Measurements from ENCODE around the gene SHISA2. TPM values are rescaled to one million over a fixed set of nuclear protein-coding genes. Genes with fewer than 3 reads are reported as not detected.

Gene SHISA2
- total RNA-seq, 1 donor from 2014 or later = 26.3 TPM

DNA sequence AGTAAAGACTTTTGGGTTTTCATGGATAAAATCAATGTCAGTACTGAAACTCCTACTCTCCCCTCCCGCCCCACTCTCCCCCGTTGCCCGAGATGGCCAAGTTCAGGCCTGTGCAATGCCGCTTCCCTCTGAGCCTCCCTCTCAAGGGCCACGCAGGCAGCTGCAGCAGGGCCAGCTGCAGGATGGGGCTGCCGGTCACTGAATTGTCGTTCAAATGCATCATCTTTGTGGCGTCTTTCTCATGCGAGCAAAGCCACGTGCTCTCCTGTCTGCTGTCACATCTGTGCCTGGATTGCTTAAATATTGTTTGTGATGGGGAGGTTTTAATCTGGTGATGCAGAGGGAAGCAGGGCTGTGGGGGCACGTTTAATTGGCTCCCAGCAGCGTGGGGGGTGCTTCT lies 26.6 kb downstream of the SHISA2 start:
- Histone ChIP-seq H3K27me3 (no peaks in the 10 kb centered on the region), H3K9me3 (no peaks in the 10 kb centered on the region), H3K27ac (no peak overlapping the region), H3K4me1 (peaks cover 21% of the 10 kb centered on the region), H3K4me3 (no peak overlapping the region), H3K36me3 (no peaks in the 10 kb centered on the region)
- ATAC-seq (no peak), DNase-seq (no peak)
- TF ChIP-seq, protein P1, sequence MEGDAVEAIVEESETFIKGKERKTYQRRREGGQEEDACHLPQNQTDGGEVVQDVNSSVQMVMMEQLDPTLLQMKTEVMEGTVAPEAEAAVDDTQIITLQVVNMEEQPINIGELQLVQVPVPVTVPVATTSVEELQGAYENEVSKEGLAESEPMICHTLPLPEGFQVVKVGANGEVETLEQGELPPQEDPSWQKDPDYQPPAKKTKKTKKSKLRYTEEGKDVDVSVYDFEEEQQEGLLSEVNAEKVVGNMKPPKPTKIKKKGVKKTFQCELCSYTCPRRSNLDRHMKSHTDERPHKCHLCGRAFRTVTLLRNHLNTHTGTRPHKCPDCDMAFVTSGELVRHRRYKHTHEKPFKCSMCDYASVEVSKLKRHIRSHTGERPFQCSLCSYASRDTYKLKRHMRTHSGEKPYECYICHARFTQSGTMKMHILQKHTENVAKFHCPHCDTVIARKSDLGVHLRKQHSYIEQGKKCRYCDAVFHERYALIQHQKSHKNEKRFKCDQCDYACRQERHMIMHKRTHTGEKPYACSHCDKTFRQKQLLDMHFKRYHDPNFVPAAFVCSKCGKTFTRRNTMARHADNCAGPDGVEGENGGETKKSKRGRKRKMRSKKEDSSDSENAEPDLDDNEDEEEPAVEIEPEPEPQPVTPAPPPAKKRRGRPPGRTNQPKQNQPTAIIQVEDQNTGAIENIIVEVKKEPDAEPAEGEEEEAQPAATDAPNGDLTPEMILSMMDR (IDR thresholded peaks at IDR 0.05) = no peak
- intact Hi-C loops (cut with DNase I) = no loop called here

- peak overlapping the region; percentile 9 for H3K27ac ChIP-seq
Observed at GRCh38 chr13:26024558-26024957, 27.3 kb downstream of the SHISA2 start.

GRCh38 chr13:26022538-26023292 lies 29.1 kb downstream of the SHISA2 start:
- no peak overlapping the region for H3K4me3 ChIP-seq
- H3K9me3 ChIP-seq = no peaks in the 10 kb centered on the region
- no peaks in the 10 kb centered on the region for H3K36me3 ChIP-seq
- intact Hi-C loops (cut with DNase I) = no loop called here
- TF ChIP-seq, protein P1 (IDR thresholded peaks at IDR 0.05) = no peak
- H3K4me1 ChIP-seq = peaks cover 28% of the 10 kb centered on the region
- peak; percentile 87 for DNase-seq
- peak; percentile 83 for ATAC-seq
- no peak overlapping the region for H3K27ac ChIP-seq
- H3K27me3 ChIP-seq = no peaks in the 10 kb centered on the region

More at GRCh38 chr13:26024558-26024957, 27.3 kb downstream of the SHISA2 start:
- DNase-seq = no peak
- Histone ChIP-seq H3K9me3 (no peaks in the 10 kb centered on the region), H3K4me3 (no peak overlapping the region), H3K4me1 (peaks cover 21% of the 10 kb centered on the region), H3K36me3 (no peaks in the 10 kb centered on the region), H3K27me3 (no peaks in the 10 kb centered on the region)
- ATAC-seq = peak; percentile 21
- TF ChIP-seq, protein P1 (IDR thresholded peaks at IDR 0.05) = no peak
- intact Hi-C loops (cut with DNase I) = no loop called here

GRCh38 chr13:26021956-26022355 lies 29.9 kb downstream of the SHISA2 start:
- H3K36me3 ChIP-seq = no peaks in the 10 kb centered on the region
- H3K27ac ChIP-seq = no peak overlapping the region
- TF ChIP-seq, protein P1 (IDR thresholded peaks at IDR 0.05) = no peak
- peaks cover 28% of the 10 kb centered on the region for H3K4me1 ChIP-seq
- no peaks in the 10 kb centered on the region for H3K9me3 ChIP-seq
- ATAC-seq (no peak), DNase-seq (no peak)
- no peaks in the 10 kb centered on the region for H3K27me3 ChIP-seq
- no peak overlapping the region for H3K4me3 ChIP-seq
- intact Hi-C loops (cut with DNase I) = no loop called here

DNA sequence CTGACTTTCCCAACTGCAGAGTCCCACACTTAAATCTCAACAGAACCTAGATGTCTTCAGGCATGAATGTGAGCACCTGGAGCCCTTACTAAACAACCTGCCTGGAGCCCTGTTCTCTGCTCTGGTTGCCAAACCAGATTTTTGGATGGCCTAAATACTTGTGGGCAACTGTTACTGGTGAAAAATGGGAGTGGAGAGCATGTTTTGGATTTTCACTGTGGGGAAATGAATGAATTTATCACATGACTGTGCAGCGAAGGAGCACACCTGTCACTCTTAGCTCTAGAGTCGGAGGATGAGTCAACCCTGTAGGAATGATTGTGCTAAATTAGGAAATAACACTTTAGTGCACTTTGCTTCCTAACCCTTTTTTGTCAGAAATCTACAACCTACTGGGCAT lies 30.3 kb downstream of the SHISA2 start:
- intact Hi-C loops (cut with DNase I) = no loop called here
- Histone ChIP-seq H3K4me3 (no peak overlapping the region), H3K4me1 (peaks cover 28% of the 10 kb centered on the region), H3K27me3 (no peaks in the 10 kb centered on the region), H3K36me3 (no peaks in the 10 kb centered on the region), H3K27ac (no peak overlapping the region), H3K9me3 (no peaks in the 10 kb centered on the region)
- no peak for DNase-seq
- TF ChIP-seq, protein P1 (IDR thresholded peaks at IDR 0.05) = no peak
- ATAC-seq = no peak
